Nephron (organoid): ENCODE data around the gene MARK1.

Experiments used
- H3K27ac Mint-ChIP-seq, 3 experiments: 2 replicates each; pipeline ENCODE4 v1.8.0; 2020; ENCODE audit warnings: mixed read lengths in 3 of 3, mild to moderate bottlenecking in 2 of 3, moderate library complexity in 1 of 3
- H3K27me3 Mint-ChIP-seq: 2 replicates; pipeline ENCODE4 v1.8.0; 2021; ENCODE audit warnings: low read depth, mild to moderate bottlenecking, moderate library complexity, mixed read lengths
- H3K36me3 Mint-ChIP-seq: 2 replicates; pipeline ENCODE4 v1.8.0; 2020; ENCODE audit warnings: low read depth, mixed read lengths
- H3K4me1 Mint-ChIP-seq: 2 replicates; pipeline ENCODE4 v1.8.0; 2020; ENCODE audit warnings: mixed read lengths
- H3K4me3 Mint-ChIP-seq, 3 experiments: 2 replicates each; pipeline ENCODE4 v1.8.0; 2020; ENCODE audit warnings: mild to moderate bottlenecking in 3 of 3, mixed read lengths in 3 of 3, moderate library complexity in 2 of 3
- H3K9me3 Mint-ChIP-seq: 2 replicates; pipeline ENCODE4 v1.8.0; 2020; ENCODE audit warnings: mixed read lengths
- TF ChIP-seq, protein P1 (sequence below), 3 experiments: fragments of 200-600 bp; sonication (generic); IDR thresholded peaks; one replicate each; pipeline ENCODE4 v1.5.0; 2021; ENCODE audit warnings: antibody characterized with exemption in 3 of 3; ENCODE audit not compliant: unreplicated experiment in 3 of 3

MARK1 gene

DNA sequence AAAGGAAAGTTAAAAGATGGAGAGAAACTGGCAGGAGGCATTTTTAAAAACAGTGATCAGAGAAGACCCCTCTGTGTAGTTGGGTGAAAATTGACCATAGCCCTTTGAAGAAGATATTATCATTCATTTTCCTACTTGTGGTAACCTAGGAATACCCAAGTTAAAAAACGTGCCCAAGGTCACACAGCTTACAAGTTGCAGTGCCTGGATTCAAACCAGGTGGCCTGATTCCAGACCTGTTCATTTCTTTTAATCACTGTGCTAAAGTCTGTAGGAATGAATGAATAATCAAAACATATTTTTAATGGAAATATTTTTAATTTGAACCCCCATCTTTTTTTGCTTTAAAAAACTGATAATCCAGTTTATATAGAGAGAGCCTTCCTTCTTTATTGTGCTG, 35.6 kb downstream of the MARK1 start:
- Mint-ChIP-seq H3K27ac (no peak overlapping the region), H3K27me3 (no peaks in the 10 kb centered on the region), H3K4me1 (no peaks in the 10 kb centered on the region), H3K9me3 (no peaks in the 10 kb centered on the region), H3K36me3 (no peaks in the 10 kb centered on the region), H3K4me3 (no peak overlapping the region)
- TF ChIP-seq, protein P1, sequence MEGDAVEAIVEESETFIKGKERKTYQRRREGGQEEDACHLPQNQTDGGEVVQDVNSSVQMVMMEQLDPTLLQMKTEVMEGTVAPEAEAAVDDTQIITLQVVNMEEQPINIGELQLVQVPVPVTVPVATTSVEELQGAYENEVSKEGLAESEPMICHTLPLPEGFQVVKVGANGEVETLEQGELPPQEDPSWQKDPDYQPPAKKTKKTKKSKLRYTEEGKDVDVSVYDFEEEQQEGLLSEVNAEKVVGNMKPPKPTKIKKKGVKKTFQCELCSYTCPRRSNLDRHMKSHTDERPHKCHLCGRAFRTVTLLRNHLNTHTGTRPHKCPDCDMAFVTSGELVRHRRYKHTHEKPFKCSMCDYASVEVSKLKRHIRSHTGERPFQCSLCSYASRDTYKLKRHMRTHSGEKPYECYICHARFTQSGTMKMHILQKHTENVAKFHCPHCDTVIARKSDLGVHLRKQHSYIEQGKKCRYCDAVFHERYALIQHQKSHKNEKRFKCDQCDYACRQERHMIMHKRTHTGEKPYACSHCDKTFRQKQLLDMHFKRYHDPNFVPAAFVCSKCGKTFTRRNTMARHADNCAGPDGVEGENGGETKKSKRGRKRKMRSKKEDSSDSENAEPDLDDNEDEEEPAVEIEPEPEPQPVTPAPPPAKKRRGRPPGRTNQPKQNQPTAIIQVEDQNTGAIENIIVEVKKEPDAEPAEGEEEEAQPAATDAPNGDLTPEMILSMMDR (IDR thresholded peaks at IDR 0.05; ENCODE audit: unreplicated experiment in 3 of 3), result no peak

DNA sequence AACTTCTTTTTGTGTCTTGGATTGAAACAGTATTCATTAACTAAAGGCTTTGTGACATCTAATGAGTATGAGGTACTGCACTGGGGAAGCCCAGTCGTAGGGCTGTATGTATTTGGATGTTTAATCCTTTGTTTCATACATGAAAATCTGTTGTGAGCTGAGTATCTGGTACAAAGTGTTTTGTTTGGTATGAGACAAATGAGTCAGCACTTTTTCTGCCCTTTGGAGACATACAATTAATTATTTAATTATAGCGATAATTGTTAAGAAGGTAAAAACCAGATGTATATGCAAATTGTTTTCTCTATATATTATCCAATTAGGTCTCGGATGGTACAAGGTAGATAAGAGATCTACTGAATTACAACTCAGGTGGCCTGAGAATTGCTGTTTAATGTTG, 36.3 kb downstream of the MARK1 start:
- H3K27me3 Mint-ChIP-seq, result no peaks in the 10 kb centered on the region
- no peaks in the 10 kb centered on the region for H3K4me1 Mint-ChIP-seq
- no peak overlapping the region for H3K27ac Mint-ChIP-seq
- H3K4me3 Mint-ChIP-seq, result no peak overlapping the region
- TF ChIP-seq, protein P1 (IDR thresholded peaks at IDR 0.05; ENCODE audit: unreplicated experiment in 3 of 3), result no peak
- no peaks in the 10 kb centered on the region for H3K9me3 Mint-ChIP-seq
- no peaks in the 10 kb centered on the region for H3K36me3 Mint-ChIP-seq

DNA sequence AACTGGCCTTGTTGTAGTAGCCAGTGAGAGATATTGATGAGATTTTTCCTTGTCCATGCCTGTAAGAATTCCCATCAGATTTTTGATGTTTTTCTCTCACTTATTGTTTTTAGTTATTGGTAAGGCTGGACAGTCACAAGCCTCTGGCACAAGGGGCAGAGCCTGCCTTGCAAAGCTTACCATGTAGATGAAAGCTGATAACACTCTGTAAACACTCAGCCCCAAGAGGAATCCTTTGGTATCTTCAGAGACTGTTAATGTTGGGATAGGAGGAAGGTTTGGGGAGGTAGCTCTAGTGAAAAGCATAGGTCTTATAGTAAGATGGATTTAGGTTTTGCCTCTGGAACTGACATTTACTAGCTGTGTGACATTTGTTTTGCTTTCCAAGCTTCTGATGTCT, 37.7 kb downstream of the MARK1 start:
- H3K27me3 Mint-ChIP-seq, result no peaks in the 10 kb centered on the region
- TF ChIP-seq, protein P1 (IDR thresholded peaks at IDR 0.05; ENCODE audit: unreplicated experiment in 3 of 3), result no peak
- no peaks in the 10 kb centered on the region for H3K36me3 Mint-ChIP-seq
- no peak overlapping the region for H3K27ac Mint-ChIP-seq
- H3K4me3 Mint-ChIP-seq, result no peak overlapping the region
- no peaks in the 10 kb centered on the region for H3K9me3 Mint-ChIP-seq
- no peaks in the 10 kb centered on the region for H3K4me1 Mint-ChIP-seq

DNA sequence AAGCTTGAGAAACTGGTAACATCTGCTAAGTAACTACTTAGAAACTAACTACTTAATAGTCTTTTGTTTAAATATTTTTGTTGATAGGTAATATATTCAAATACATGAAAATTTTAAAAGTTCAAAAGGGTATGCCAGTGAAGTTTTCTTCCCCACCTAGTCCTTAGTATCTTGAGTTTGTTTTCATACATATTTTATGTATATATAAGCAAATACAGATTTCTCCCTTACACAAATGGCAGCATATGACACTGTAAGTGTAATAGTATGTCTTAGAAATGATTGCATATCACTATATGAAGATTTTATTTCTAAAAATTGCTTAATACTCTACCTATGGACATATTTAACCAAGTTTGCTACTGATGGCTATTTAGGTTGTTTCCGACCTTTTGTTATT, 38.9 kb downstream of the MARK1 start:
- Mint-ChIP-seq H3K4me1 (no peaks in the 10 kb centered on the region), H3K27me3 (no peaks in the 10 kb centered on the region), H3K27ac (no peak overlapping the region), H3K4me3 (no peak overlapping the region), H3K36me3 (peaks cover 3% of the 10 kb centered on the region), H3K9me3 (peaks cover 3% of the 10 kb centered on the region)
- TF ChIP-seq, protein P1 (IDR thresholded peaks at IDR 0.05; ENCODE audit: unreplicated experiment in 3 of 3), result no peak

DNA sequence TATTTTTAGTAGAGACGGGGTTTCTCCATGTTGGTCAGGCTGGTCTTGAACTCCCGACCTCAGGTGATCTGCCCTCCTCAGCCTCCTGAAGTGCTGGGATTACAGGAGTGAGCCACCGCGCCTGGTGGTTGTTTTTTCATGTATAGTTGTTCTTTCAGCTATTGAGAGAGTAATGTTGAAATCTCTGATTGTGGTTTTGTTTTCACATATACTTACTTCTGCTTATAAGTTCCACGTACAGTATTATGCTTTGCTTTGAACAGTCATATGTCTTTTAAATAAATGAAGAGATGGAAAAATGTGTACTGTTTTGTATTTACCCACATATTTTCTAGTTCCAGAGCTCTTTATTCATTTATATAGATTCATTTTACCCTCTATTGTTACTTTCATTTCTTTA, 44.5 kb downstream of the MARK1 start:
- Mint-ChIP-seq H3K27ac (no peak overlapping the region), H3K4me3 (no peak overlapping the region), H3K4me1 (no peaks in the 10 kb centered on the region), H3K36me3 (peaks cover 19% of the 10 kb centered on the region), H3K9me3 (peaks cover 27% of the 10 kb centered on the region), H3K27me3 (no peaks in the 10 kb centered on the region)
- TF ChIP-seq, protein P1 (IDR thresholded peaks at IDR 0.05; ENCODE audit: unreplicated experiment in 3 of 3), result no peak

DNA sequence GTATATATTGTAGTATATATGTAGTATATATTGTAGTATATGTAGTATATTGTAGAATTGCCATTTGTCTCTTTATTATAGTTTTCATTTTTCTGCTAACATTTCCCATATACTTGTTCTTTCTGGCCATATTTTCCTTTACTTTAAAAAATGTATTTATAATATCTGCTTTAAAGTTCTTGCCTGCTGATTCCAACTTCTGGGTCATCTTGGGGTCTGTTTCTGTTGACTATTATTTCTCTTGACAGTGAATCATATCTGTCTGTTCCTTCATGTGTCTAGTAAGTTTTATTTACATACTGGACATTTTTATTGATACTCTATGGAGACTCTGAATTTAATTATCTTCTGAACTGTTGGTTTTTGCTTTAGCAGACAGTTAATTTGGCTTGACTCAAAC, 45.9 kb downstream of the MARK1 start:
- Mint-ChIP-seq H3K4me3 (no peak overlapping the region), H3K27ac (no peak overlapping the region), H3K9me3 (peaks cover 27% of the 10 kb centered on the region), H3K4me1 (no peaks in the 10 kb centered on the region), H3K27me3 (no peaks in the 10 kb centered on the region), H3K36me3 (peaks cover 19% of the 10 kb centered on the region)
- TF ChIP-seq, protein P1 (IDR thresholded peaks at IDR 0.05; ENCODE audit: unreplicated experiment in 3 of 3), result no peak
